Activated CD4-positive, alpha-beta T cell treated with anti-CD3 and anti-CD28 coated beads, Interleukin-2, amount 50 U/mL, for 16 hours (primary cell): Measurements from ENCODE around the gene REG4.
"Not testable (repeated sequence)": the region's sequence is repeated elsewhere in the genome, so short reads cannot be mapped to it uniquely, and the experiment has no call there.

ENCODE experiments used
- DNase-seq: peaks from one replicate; pipeline ENCODE4 v3.0.0-alpha.2; 2020

Gene REG4

DNA sequence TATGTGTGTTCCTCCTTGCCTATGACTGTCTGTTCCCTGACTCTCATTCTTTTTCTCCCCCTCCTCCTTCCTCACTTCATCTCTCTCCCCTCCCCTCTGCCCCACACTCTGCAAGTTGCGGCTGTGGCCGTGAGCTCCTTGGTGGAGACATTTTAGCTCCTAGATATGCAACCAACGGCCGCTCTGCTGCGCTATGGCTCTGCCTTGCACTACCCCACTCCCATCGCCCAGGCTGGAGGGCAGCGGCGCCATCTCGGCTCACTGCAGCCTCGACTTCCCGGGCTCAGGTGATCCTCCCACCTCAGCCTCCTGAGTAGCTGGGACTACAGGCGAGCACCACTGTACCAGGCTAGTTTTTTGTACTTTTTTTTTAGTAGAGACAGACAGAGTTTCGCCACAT is 5.5 kb downstream of the REG4 start:
- no peak for DNase-seq

DNA sequence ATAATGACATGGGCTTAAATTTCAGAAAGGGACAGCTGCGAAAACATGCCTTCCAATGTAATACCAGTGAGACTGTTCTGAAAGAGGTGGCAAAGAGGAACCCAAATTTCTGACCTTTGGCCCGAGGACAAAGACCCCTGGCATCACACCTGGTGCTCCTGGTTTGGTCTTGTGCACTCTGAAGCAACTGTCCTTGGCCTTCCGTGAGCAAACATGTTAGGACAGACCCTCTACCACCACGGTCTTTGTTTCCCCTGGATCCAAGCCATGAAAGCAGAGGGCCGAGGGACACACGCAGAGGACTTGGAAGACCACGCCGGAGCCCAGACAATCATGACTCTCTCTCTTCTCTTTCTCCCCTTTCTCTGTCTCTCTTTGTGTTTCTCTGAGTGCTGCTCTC is 6.0 kb downstream of the REG4 start:
- no peak for DNase-seq

DNA sequence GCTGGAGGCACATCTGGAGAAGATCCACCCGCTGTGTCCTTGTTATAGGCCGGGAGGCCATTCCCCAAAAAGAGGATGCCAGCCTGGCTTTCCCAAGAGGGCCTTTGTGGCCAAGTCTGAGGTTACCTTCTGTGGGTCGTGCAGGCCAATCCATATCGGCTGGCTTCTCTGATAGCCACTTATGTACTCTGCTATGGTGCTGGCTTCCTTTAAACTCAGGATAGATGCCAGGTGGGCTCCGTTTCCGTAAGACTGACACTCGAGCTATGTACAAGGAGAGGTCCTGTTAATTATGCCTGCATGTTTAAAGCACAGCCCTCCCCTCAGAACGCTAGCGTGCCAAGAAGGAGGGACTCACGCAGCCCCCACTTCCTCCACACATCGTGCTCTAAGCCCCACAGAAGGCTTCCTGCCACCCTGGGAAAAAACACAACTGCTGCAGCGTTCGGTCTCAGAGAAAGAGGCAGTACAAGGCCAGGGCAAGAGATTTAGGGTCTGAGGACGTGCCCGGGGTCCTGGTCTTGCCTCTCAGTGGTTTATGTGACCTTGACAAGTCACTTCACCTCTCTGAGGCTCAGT is 11.6 kb downstream of the REG4 start:
- DNase-seq, result no peak

DNA sequence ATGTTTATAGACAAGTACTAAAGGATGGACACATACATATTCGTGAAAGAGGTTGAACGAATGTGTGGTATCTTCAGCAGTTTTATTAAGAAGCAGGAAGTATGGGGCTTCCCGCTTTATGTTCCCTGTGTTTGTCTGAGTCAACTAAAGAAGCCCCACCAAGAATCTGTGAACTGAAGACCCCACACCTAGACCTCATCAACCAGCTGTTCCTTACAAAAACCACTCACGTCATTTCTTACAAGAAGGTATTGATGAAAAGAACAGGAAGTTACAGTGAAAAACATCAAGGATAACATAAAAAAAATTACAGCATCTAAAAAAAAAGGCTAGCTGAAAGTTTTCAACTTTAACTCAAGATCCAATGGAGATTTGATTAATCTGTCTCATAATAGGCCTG is 12.3 kb downstream of the REG4 start:
- DNase-seq, result no peak

DNA sequence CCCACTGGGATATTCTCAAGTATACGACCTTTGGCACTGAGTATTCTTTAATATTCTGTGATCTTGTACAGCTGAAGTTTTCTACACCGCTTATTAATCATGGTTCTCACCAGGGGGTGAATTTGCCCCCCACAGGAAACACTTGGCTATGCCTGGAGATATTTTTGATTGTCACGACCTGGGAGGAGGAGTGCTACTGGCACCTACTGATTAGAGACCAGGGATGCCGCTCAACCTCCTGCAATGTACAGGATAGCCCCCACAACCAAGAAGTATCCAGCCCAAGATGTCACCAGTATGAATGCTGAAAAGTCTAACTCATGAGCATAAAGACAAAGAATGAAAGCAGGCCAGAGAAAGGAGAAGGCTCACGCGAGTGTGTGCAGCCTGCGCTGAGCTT is 13.7 kb downstream of the REG4 start:
- DNase-seq, result no peak

DNA sequence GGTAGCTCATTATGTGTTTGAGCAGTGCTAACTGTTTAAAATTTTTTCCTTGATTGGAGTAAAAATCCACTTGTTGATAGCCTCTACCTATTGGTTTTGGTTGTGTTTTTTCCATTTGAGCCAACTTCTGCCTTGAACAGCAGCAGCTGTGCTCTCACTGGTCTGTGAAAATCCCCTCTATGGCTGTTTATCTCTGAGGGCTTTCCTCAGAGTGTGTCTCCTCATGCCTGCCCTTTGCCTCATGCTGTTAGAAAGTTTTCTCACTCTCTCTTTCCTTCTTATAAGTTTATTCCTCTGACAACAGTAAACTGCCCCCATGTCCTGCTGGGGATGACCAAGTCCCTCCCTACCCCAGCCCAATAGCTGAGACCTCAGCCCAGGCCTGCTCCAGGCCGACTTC is 14.1 kb downstream of the REG4 start:
- no peak for DNase-seq

DNA sequence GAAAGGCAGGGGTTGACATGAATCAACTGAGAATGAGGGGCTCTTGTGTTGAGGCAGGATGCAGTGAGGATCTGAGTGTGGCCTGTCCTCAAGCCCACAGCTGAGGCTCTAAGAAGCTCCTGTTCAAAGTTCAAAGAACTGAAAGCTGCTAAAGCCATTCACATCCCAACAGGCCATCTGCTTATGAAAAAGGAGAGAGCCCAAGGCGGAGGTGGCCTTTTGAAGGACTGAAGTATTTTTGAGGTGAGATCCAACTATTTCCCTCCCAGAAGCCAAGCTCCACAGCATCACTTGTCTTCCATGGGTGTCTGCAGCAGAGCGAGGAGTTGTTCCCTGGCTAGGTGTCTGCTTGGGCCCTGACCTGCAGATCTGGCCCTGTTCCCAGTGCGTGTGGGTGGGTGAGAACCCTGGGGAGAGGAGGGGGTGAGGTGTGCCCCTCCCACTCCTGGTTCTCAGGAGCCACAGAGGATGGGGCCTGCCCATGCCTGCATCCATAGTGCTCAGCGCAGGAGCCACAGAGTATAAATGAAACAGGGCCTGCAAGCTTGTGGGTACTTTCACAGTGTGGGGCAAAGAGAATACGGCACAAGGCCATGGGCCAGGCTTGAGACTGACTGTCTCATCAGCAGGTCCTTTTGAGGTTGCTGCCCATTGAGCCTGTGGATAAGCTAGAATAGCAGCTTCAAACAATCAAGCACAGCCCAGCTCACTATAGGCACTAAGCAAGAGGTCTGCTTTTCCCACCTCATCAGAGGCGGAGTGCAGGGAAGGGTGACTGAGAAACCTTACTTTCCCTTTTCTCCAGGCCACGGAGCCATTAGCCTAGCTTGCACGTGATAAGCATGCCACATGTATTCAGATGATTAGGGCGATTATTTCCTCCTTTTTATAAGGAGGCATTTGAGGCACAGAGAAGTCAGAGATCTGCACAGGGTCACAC is 15.7 kb downstream of the REG4 start:
- DNase-seq, result no peak

DNA sequence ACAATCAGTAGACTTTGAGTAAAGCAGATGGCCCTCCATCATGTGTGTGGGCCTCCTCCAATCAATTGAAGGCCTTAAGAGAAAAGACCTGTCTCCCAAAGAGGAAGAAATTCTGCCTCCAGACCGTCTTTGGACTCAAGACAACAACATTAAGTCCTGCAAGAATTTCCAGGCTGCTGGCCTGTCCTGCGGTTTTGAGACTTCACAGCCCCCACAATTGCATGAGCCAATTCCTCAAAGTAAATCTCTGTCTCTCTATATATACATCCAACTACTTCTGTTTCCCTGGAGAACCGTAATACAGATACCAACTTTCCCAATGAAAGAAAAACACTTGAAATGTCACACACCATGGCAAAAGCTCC is 16.4 kb downstream of the REG4 start:
- DNase-seq, result no peak

DNA sequence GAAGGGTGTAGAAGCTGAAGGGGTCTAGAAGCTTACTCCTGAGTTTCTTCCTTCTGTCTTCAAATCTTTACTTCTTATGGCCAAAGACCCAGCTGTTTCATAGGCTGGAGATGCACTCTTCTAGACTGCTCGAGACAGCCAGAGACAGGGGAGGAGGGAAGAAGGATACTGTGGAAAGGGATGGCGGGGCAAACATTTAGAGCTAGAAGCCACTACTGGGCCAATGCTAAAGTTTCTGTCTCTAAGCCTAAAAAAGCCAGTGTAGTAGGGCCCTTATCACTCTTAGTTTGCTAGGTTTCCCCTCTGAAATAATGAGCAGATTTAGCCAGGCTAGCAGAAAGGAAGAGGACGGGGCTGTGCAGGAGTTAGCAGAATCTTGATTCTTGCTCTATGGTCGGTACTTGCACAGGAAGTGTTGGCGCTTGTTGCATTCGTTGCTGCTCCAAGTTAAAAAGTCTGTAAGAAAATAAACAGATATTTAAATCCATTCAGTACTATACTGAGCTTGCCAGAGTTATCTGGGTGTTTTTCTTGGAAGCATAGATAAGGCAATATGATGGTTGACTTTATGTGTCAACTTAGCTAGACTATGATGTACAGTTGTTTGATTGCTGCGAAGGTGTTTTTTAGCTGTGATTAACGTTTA is 16.9 kb downstream of the REG4 start:
- no peak for DNase-seq

DNA sequence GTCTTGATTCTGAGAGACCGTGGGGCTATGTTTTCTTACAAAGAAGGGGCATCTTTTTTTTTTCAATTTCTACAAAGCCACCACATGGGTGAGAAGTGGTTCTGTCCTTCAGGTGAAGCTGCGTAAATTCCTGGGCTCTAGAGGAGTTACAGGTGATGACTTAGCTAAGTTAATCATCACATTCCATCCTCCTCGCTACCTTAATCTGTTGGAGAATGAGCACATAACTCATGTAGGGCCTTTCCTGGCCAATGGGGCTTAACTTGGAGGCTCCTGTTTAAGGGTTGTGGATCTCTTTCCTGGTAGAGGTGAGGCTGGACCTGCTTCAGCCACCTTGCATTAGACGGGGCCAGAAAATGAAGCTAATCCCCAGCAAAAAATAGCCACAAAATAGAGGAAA is 19.9 kb downstream of the REG4 start:
- DNase-seq, result no peak

DNA sequence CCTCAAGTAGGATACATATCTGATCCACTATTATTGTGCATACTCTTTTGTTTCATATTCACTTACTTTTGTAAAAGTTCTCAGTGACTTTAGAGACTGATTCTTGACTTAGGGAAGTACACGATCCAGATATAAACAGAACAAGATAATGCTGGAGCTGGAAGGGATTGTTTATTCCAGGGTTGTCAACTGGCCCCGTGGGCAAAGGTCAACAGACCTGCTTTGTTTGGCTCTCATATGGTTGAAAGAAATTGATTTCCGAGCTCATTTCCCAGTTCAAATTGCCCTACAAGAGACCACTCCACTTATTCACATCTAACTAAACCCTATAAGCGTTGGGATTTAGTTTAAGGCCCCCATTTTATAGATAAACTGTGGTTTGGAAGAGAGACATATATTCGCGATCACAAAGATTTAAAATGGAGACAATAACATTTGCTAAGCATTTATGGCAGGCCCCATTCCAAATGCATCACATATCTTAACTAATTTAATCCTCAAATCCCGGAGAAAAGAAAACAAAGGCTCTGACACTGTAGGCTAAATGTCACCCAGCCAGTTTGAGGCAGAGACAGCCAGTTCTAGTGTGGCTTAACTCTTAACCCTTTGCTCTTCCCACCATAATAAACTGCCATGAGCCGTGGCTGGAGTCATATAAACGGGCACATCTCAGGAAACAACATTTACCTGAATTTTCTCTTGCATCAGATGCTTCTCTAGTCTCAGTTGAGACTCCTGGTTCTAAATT is 20.6 kb downstream of the REG4 start:
- no peak for DNase-seq

DNA sequence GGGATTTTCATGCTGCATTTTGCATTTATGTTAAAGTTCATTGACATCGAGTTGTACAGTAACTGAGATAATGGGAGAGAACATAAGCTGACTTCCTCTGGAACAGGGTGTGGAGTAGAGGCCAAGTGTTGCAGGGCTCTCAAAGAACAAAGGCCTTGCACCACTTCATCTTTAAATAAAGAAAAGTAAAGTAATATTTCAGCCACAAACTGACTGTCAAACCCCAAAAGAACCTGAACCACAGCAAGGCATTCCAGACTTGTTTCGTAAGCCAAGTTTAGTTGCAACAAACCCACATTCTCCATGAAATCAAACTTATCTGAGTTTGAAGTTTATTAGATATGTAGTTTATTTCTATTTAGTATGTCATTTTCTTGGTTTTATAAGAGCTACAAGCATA is 23.5 kb downstream of the REG4 start:
- DNase-seq, result no peak

DNA sequence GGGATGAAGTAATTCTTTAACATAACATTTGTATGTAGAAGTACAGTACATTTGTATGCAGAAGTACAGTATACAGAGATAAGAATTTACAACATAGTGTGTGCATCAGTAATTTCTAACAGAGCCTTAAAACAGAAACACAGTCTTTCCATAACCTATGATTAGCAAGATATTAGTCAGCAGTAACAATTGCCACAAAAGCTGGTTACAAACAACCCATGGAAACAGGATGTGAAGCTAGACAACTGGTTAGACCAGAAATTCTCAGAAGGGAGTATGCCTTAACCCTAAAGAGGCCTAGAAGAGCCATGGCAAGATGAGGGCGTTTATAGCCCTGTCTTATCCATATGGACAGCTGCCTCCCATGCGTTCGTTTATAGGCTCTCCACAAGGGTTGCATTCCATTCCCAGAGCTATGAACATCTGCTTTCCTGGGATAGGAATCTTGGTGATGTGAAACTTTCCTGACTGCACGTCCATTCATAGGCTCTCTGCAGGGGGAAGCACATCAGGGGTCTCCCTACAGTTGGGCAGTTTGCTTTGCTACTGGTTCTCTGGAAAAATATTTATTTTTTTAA is 24.7 kb downstream of the REG4 start:
- DNase-seq, result peak; percentile 75

DNA sequence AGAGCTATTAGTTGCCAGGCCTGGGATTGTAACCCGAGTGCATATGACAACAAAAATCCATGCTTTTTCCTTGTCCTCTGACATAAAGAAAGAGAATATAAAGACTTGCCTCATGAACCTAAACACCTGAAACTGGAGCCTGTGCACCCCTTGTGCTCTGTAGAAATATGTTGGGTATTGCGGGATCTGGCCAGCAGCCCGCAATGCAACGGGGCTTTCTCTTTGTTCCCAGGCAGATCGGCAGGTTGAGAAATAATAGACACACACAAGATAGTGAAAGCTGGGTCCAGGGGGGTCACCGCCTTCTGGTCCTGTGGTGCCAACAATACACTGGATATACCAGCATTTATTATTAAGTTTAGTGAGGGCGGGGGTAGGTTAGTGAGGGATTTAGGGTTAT is 25.2 kb downstream of the REG4 start:
- not testable (repeated sequence) for DNase-seq

DNA sequence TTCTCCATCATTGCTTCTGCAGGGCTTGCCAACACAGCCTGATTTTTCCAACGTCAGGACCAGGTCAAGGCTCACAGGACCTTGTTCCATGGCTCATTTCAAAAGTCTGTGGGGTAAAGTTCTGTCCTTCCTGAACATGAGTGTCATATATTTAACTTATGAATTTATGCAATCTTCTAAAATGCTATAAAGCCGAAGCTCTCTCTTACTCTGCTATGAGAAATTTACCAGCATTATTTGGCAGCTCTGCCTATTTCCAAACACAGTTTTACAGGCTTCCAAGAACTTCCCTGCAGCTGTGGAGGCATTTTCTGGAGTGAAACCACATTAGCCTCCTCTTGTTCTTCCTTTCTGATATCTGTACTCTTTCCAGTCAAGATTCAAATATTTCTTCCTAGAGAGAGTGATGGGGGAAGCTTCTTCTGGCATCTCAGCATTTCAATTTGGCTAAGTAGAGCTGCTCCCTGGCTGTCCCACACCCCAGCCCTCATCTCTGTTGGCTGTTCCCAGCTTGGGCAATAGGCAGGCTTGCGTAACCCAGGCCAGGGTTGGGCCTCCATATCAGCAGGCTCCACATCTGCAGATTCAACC is 27.0 kb downstream of the REG4 start:
- no peak for DNase-seq

DNA sequence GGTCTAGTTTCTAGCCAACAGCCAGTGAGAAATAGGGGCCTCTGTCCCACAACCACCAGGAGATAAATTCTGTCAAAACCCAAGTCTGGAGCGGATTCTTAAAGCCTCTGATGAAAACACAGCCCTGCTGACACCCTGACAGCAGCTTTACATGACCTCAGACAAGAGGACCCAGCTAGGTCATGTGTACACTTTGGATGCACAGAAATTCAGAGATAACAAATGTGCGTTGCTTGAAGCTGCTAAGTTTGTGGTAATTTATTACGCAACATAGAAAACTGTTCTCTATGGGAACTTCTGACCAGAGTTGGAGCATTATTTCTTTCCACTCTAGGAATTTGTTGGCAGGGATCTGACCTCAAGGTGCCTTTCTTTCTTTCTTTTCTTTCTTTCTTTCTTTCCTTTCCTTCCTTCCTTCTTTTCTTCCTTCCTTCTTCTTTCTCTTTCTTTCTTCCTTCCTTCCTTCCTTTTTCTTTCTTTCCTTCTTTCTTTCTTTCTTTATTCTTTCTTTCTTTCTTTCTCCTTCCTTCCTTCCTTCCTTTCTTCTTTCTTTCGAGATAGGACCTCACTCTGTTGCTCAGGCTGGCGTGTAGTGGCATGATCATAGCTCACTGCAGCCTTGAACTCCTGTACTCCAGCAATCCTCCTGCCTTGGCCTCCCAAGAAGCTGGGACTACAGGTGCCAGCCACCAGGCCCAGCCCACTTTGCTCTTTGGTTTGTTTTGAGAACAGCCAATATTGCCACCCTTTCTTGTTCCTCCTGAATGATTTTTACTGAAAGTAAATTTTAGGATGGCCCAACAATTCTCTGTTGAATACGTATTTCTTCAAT is 27.7 kb downstream of the REG4 start:
- DNase-seq, result no peak

DNA sequence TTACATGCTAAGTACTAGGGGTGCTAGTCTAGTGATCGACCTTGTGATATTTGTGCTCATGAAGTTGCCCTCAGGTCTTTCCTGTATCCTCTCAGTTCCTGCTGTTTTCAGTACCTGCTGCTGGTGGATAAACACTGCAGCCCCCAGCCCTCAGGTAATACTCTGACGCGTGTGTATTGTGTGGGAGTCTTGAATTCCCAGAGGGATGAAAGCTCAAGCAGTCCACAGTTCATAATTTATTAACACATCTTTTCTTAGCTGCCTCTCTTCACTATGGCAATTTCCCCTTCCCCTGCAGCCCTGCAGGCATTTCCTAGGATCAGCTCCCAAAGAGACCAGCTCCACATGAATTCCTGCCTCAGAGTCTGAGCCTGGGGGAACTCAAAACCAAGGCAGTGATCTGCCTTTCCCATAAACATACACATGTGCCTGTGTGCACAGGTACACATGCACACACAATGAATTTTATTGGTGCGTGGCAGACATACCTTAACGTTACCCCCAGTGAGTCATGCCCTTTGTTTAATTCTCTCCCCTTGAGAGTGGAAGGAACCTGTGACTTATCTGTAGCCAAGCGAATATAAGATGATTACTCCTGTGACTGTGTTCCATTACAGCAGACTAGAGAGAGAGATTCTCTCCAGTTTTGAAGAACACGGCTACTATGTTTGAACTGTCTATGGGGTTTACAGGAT is 28.5 kb downstream of the REG4 start:
- no peak for DNase-seq

DNA sequence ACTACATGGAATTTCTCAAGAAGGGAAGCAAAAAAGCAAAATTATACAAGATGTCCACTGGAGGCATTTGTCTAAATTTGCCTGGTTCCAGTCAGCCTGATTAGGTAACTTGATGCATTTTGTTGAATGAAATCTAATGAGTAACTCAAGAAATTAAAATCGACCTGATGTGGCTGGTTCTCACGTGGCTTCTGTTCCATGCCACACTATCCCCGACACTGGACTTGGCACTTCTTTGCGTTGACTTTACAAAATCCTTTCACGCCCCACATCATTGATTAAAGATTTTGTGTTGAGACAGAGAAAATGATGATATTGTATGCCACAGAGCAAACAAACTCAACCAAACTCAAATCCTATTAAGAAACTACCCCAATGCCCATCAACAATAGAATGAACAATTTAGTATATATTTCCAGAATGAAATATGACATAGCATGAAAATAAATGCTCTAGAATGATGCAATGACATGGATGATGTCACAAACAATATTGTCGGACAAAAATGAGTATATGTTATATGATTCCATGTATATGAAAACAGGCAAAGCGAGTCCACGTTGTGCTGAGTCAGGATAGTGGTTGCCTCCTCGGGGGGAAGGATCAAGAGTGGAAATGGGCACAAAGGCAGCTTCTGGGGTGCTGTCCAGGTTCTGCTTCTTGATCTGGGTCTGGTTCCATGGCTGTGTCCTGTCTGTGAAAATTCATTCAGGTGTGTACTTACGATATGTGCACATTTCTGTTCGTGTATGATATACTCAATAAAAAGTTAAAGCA is 29.6 kb downstream of the REG4 start:
- DNase-seq, result no peak

DNA sequence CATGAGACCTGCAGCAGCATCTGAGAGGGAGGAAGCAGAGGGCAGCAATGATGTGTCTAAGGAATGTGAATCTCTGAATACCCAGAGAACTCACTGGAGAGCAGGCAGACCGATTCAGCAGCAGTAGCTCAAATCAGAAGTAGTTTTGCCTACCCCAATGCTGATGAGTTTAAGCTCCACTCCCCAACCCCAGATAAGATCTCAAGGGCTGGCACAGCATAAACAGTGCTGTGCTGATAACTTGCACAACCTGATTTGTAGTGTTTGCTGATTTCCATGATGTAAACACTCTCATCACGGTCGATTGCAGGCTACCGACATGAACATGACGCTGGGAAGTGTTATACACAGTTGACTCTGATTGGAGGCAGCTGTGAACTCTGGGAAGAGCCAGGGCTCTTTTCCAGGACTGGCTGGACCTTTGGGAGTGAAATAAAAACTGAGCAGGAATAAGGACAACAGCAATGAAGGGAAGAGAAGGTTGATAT is 31.3 kb downstream of the REG4 start:
- DNase-seq, result no peak
